ENCODE results near the gene SPECC1L.

The SPECC1L gene

DNA sequence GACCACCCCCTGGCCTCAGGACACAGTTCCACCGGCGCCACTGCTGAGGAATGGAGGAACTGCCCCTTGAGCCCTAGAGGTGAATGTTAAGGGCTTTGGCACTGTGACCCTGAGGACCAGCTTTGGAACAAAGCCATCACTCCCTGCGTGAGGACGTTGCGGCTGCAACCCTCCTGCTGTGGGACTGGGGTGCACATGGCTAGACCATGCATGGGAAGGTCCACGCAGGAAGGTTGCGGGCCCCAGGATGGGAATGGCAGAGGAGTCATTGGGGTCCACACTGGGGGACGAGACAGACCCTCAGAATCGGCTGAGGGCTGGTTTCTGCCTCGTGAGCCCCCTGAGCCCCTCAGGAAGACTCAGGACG is 150.3 kb downstream of the SPECC1L start:
- Histone ChIP-seq H3K4me2 (ENCODE audit: low read length) (no peak overlapping the region), H3K9ac (ENCODE audit: low read depth, low read length) (no peak overlapping the region), H3K27me3 (ENCODE audit: control insufficient read depth, insufficient read depth, low read length) (peaks cover 15% of the 10 kb centered on the region), H3K9me3 (replicated peaks; ENCODE audit: low read length) (no peaks in the 10 kb centered on the region), H3K4me1 (ENCODE audit: control insufficient read depth, insufficient read depth, low read length) (peaks cover 2% of the 10 kb centered on the region), H3K36me3 (ENCODE audit: insufficient read depth, low read length) (peaks cover 10% of the 10 kb centered on the region), H3K4me3 (ENCODE audit: low read length) (no peak overlapping the region)

- Histone ChIP-seq H3K27me3 (ENCODE audit: control insufficient read depth, insufficient read depth, low read length) (peaks cover 20% of the 10 kb centered on the region), H3K4me3 (ENCODE audit: low read length) (no peak overlapping the region), H3K36me3 (ENCODE audit: insufficient read depth, low read length) (peaks cover 6% of the 10 kb centered on the region), H3K9ac (ENCODE audit: low read depth, low read length) (no peak overlapping the region), H3K9me3 (replicated peaks; ENCODE audit: low read length) (no peaks in the 10 kb centered on the region), H3K4me2 (ENCODE audit: low read length) (no peak overlapping the region), H3K4me1 (ENCODE audit: control insufficient read depth, insufficient read depth, low read length) (peaks cover 2% of the 10 kb centered on the region)
Measured at GRCh38 chr22:24421428-24421931, 150.8 kb downstream of the SPECC1L start.

DNA sequence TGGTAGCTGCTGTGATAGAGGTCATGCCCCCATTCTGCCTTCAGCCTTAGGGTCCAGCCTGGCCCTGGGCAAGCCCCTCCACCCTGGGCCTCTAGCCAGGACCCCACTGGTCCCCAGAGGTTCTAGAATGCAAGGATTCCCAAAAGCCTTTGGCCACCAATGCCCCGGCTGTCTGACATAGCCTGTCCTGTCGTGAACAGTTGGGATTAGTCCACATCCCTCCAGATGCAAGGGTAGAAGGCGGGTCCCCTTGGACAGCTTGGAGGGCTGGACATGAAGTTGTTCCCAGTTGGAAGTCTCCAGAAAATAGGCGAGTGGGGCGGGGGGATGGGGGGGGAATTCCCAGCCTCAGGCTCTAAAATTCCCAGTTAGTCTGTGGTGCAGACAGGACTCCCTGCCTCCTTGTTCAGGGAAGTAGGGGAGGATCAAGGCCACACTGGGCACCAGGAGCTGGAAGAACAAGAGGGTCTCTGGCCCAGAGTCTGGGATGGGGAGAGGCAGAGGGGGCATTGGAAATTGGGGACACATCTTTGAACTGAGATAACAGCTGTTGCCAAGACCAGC is 151.6 kb downstream of the SPECC1L start:
- no peaks in the 10 kb centered on the region for H3K36me3 ChIP-seq (ENCODE audit: insufficient read depth, low read length)
- peaks cover 2% of the 10 kb centered on the region for H3K4me1 ChIP-seq (ENCODE audit: control insufficient read depth, insufficient read depth, low read length)
- H3K9ac ChIP-seq (ENCODE audit: low read depth, low read length), result no peak overlapping the region
- H3K27me3 ChIP-seq (ENCODE audit: control insufficient read depth, insufficient read depth, low read length), result peaks cover 24% of the 10 kb centered on the region
- H3K9me3 ChIP-seq (replicated peaks; ENCODE audit: low read length), result no peaks in the 10 kb centered on the region
- H3K4me2 ChIP-seq (ENCODE audit: low read length), result no peak overlapping the region
- no peak overlapping the region for H3K4me3 ChIP-seq (ENCODE audit: low read length)

GRCh38 chr22:24423519-24424000 is 152.9 kb downstream of the SPECC1L start:
- peaks cover 24% of the 10 kb centered on the region for H3K27me3 ChIP-seq (ENCODE audit: control insufficient read depth, insufficient read depth, low read length)
- no peaks in the 10 kb centered on the region for H3K36me3 ChIP-seq (ENCODE audit: insufficient read depth, low read length)
- peak overlapping the region; percentile 81 for H3K4me2 ChIP-seq (ENCODE audit: low read length)
- peaks cover 2% of the 10 kb centered on the region for H3K4me1 ChIP-seq (ENCODE audit: control insufficient read depth, insufficient read depth, low read length)
- H3K4me3 ChIP-seq (ENCODE audit: low read length), result peak overlapping the region; percentile 63
- no peak overlapping the region for H3K9ac ChIP-seq (ENCODE audit: low read depth, low read length)
- no peaks in the 10 kb centered on the region for H3K9me3 ChIP-seq (replicated peaks; ENCODE audit: low read length)

GRCh38 chr22:24424001-24424900 is 153.6 kb downstream of the SPECC1L start:
- Histone ChIP-seq H3K4me1 (ENCODE audit: control insufficient read depth, insufficient read depth, low read length) (peaks cover 2% of the 10 kb centered on the region), H3K9ac (ENCODE audit: low read depth, low read length) (no peak overlapping the region), H3K36me3 (ENCODE audit: insufficient read depth, low read length) (no peaks in the 10 kb centered on the region), H3K27me3 (ENCODE audit: control insufficient read depth, insufficient read depth, low read length) (peaks cover 24% of the 10 kb centered on the region), H3K9me3 (replicated peaks; ENCODE audit: low read length) (no peaks in the 10 kb centered on the region), H3K4me3 (ENCODE audit: low read length) (peak overlapping the region; percentile 67), H3K4me2 (ENCODE audit: low read length) (peak overlapping the region; percentile 81)

- Histone ChIP-seq H3K4me3 (ENCODE audit: low read length) (no peak overlapping the region), H3K36me3 (ENCODE audit: insufficient read depth, low read length) (no peaks in the 10 kb centered on the region), H3K4me2 (ENCODE audit: low read length) (no peak overlapping the region), H3K4me1 (ENCODE audit: control insufficient read depth, insufficient read depth, low read length) (peaks cover 2% of the 10 kb centered on the region), H3K9me3 (replicated peaks; ENCODE audit: low read length) (no peaks in the 10 kb centered on the region), H3K27me3 (ENCODE audit: control insufficient read depth, insufficient read depth, low read length) (peaks cover 24% of the 10 kb centered on the region), H3K9ac (ENCODE audit: low read depth, low read length) (no peak overlapping the region)
Measured at GRCh38 chr22:24424901-24425775, 154.5 kb downstream of the SPECC1L start.

- no peaks in the 10 kb centered on the region for H3K9me3 ChIP-seq (replicated peaks; ENCODE audit: low read length)
- H3K27me3 ChIP-seq (ENCODE audit: control insufficient read depth, insufficient read depth, low read length), result peaks cover 24% of the 10 kb centered on the region
- H3K9ac ChIP-seq (ENCODE audit: low read depth, low read length), result no peak overlapping the region
- H3K4me2 ChIP-seq (ENCODE audit: low read length), result no peak overlapping the region
- H3K4me3 ChIP-seq (ENCODE audit: low read length), result no peak overlapping the region
- H3K36me3 ChIP-seq (ENCODE audit: insufficient read depth, low read length), result no peaks in the 10 kb centered on the region
- peaks cover 2% of the 10 kb centered on the region for H3K4me1 ChIP-seq (ENCODE audit: control insufficient read depth, insufficient read depth, low read length)
Measured at GRCh38 chr22:24426436-24426835, 155.8 kb downstream of the SPECC1L start.

- Histone ChIP-seq H3K4me3 (ENCODE audit: low read length) (no peak overlapping the region), H3K27me3 (ENCODE audit: control insufficient read depth, insufficient read depth, low read length) (peaks cover 21% of the 10 kb centered on the region), H3K9ac (ENCODE audit: low read depth, low read length) (no peak overlapping the region), H3K4me2 (ENCODE audit: low read length) (no peak overlapping the region), H3K9me3 (replicated peaks; ENCODE audit: low read length) (no peaks in the 10 kb centered on the region), H3K36me3 (ENCODE audit: insufficient read depth, low read length) (no peaks in the 10 kb centered on the region), H3K4me1 (ENCODE audit: control insufficient read depth, insufficient read depth, low read length) (peaks cover 6% of the 10 kb centered on the region)
Measured at GRCh38 chr22:24426851-24427499, 156.3 kb downstream of the SPECC1L start.

- Histone ChIP-seq H3K9ac (ENCODE audit: low read depth, low read length) (no peak within 1 kb of the TSS), H3K4me3 (ENCODE audit: low read length) (no peak within 1 kb of the TSS), H3K4me1 (ENCODE audit: control insufficient read depth, insufficient read depth, low read length) (peaks cover 12% of the 10 kb centered on the region), H3K4me2 (ENCODE audit: low read length) (no peak within 1 kb of the TSS), H3K36me3 (ENCODE audit: insufficient read depth, low read length) (no peaks in the 10 kb centered on the region), H3K27me3 (ENCODE audit: control insufficient read depth, insufficient read depth, low read length) (peaks cover 17% of the 10 kb centered on the region), H3K9me3 (replicated peaks; ENCODE audit: low read length) (no peaks in the 10 kb centered on the region)
Measured at GRCh38 chr22:24427500-24428164, 157.0 kb downstream of the SPECC1L start, which contains the start of gene ADORA2A. ADORA2A (plus strand) TSS chr22:24427599; CDS start chr22:24433405, 5,806 bp downstream.

GRCh38 chr22:24428751-24429410 is 158.2 kb downstream of the SPECC1L start:
- H3K4me1 ChIP-seq (ENCODE audit: control insufficient read depth, insufficient read depth, low read length), result peaks cover 15% of the 10 kb centered on the region
- no peak overlapping the region for H3K9ac ChIP-seq (ENCODE audit: low read depth, low read length)
- no peak overlapping the region for H3K4me2 ChIP-seq (ENCODE audit: low read length)
- no peaks in the 10 kb centered on the region for H3K9me3 ChIP-seq (replicated peaks; ENCODE audit: low read length)
- no peak overlapping the region for H3K4me3 ChIP-seq (ENCODE audit: low read length)
- H3K27me3 ChIP-seq (ENCODE audit: control insufficient read depth, insufficient read depth, low read length), result peaks cover 16% of the 10 kb centered on the region
- H3K36me3 ChIP-seq (ENCODE audit: insufficient read depth, low read length), result no peaks in the 10 kb centered on the region
